ENCODE data around the gene CFB. TPM values are rescaled to one million over a fixed set of nuclear protein-coding genes. Genes with fewer than 3 reads are reported as not detected.
"Not testable (repeated sequence)": the region's sequence is repeated elsewhere in the genome, so short reads cannot be mapped to it uniquely, and the experiment has no call there.

Gene CFB
- total RNA-seq, 2 donors from 2014 or later, result 35.8 to 83.3 TPM

- intact Hi-C loops (cut with DNase I), result no loop called here
- no peak for DNase-seq (ENCODE audit: low spot score)
Observed at GRCh38 chr6:31908791-31909190, 37.1 kb upstream of the CFB start.

GRCh38 chr6:31909298-31909697, 36.6 kb upstream of the CFB start:
- intact Hi-C loops (cut with DNase I); DNase-seq (ENCODE audit: low spot score): not testable (repeated sequence)

GRCh38 chr6:31911826-31912585, 33.9 kb upstream of the CFB start:
- no peak for DNase-seq (ENCODE audit: low spot score)
- intact Hi-C loops (cut with DNase I), result no loop called here

GRCh38 chr6:31915351-31915750, 30.5 kb upstream of the CFB start:
- DNase-seq (ENCODE audit: low spot score), result no peak
- intact Hi-C loops (cut with DNase I), result no loop called here

GRCh38 chr6:31915756-31916155, 30.1 kb upstream of the CFB start:
- no peak for DNase-seq (ENCODE audit: low spot score)
- intact Hi-C loops (cut with DNase I), result no loop called here

GRCh38 chr6:31918069-31918720, 27.7 kb upstream of the CFB start:
- DNase-seq (ENCODE audit: low spot score), result no peak
- intact Hi-C loops (cut with DNase I), result no loop called here

GRCh38 chr6:31919624-31920303, 26.1 kb upstream of the CFB start:
- intact Hi-C loops (cut with DNase I), result loop anchor here in 1 of 2 donors (5.0 kb wide), 1 partner anchor 893 kb away; no protein-coding TSS in a partner anchor
- no peak for DNase-seq (ENCODE audit: low spot score)

- intact Hi-C loops (cut with DNase I), result loop anchor here in 1 of 2 donors (5.0 kb wide), 1 partner anchor 891 kb away; no protein-coding TSS in a partner anchor
- DNase-seq (ENCODE audit: low spot score), result no peak
Observed at GRCh38 chr6:31920811-31921210, 25.1 kb upstream of the CFB start.

GRCh38 chr6:31922942-31923341, 23.0 kb upstream of the CFB start:
- DNase-seq (ENCODE audit: low spot score), result no peak
- intact Hi-C loops (cut with DNase I), result loop anchor here in 1 of 2 donors (5.0 kb wide), 1 partner anchor 889 kb away; no protein-coding TSS in a partner anchor

- intact Hi-C loops (cut with DNase I), result no loop called here
- DNase-seq (ENCODE audit: low spot score), result no peak
Observed at GRCh38 chr6:31927242-31927862, 18.5 kb upstream of the CFB start, which contains the start of gene C2. C2 (plus strand) TSS chr6:31927717; CDS start chr6:31927753, 36 bp downstream.

GRCh38 chr6:31927863-31928671, 17.8 kb upstream of the CFB start:
- no peak for DNase-seq (ENCODE audit: low spot score)
- intact Hi-C loops (cut with DNase I), result no loop called here

- intact Hi-C loops (cut with DNase I), result no loop called here
- no peak for DNase-seq (ENCODE audit: low spot score)
Observed at GRCh38 chr6:31928672-31928939, 17.3 kb upstream of the CFB start.

GRCh38 chr6:31930962-31931361, 14.9 kb upstream of the CFB start:
- intact Hi-C loops (cut with DNase I), result no loop called here
- DNase-seq (ENCODE audit: low spot score), result no peak

GRCh38 chr6:31932137-31932536, 13.8 kb upstream of the CFB start:
- intact Hi-C loops (cut with DNase I), result not testable (repeated sequence)

GRCh38 chr6:31933537-31933936, 12.4 kb upstream of the CFB start:
- no peak for DNase-seq (ENCODE audit: low spot score)
- intact Hi-C loops (cut with DNase I), result no loop called here

More at GRCh38 chr6:31932137-31932536, 13.8 kb upstream of the CFB start:
- DNase-seq (ENCODE audit: low spot score), result not testable (repeated sequence)

- intact Hi-C loops (cut with DNase I), result no loop called here
Observed at GRCh38 chr6:31935021-31935420, 10.9 kb upstream of the CFB start.

GRCh38 chr6:31935823-31936222, 10.1 kb upstream of the CFB start:
- intact Hi-C loops (cut with DNase I), result no loop called here
- no peak for DNase-seq (ENCODE audit: low spot score)

More at GRCh38 chr6:31935021-31935420, 10.9 kb upstream of the CFB start:
- DNase-seq (ENCODE audit: low spot score), result no peak

- DNase-seq (ENCODE audit: low spot score), result no peak
- intact Hi-C loops (cut with DNase I), result no loop called here
Observed at GRCh38 chr6:31940256-31940664, 5.6 kb upstream of the CFB start.

GRCh38 chr6:31943742-31944141, 2.2 kb upstream of the CFB start:
- intact Hi-C loops (cut with DNase I), result no loop called here
- no peak for DNase-seq (ENCODE audit: low spot score)

Measured in posterior vena cava (tissue), 2 donors.